ENCODE measurements around the gene MAGI1.
A peak's percentile ranks its signal among the peaks of the same experiment; 100 is the strongest.

Gene MAGI1

DNA sequence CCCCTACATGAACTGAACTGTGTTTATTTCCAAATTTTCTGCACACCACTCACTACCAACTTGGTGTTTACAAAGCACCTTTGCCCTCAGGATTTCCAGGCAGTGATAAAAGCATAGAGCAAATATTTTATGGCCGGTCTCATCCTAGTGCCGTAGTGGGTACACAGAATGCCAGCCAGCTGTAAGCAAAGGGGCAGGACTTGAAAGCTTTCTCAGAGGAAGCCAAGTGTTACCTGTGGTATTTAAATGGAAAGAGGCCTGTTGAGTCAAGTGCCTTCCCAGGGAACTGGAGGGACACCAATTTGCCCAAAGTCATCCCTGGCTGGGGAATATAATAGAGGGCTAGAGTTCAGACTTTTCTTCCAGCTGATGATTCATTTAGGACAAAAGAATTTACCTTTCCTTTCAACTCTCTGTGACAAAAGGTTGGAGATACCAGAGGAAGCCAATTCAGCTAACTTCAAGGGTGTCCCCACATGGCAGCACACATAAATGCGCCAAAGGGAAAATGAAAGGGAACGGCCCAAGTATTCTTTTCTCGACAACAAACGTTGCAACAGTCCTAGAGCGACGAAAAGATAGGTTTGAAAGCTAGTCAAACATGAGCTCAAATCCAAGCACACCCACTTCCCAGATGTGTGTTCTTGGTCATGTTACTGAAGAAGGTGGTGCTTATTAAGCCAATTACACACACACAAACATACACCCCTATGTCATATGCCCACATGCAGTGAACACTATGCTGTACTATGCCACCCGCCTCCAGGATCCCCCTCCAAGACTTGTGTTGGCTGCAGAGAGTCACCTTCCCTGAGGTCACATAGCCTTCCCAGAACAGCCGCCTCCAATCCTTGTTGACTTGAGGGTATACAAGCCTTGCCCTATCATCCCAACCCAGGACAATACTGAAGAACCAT is 27.7 kb downstream of the MAGI1 start:
- DNase-seq = no peak

DNA sequence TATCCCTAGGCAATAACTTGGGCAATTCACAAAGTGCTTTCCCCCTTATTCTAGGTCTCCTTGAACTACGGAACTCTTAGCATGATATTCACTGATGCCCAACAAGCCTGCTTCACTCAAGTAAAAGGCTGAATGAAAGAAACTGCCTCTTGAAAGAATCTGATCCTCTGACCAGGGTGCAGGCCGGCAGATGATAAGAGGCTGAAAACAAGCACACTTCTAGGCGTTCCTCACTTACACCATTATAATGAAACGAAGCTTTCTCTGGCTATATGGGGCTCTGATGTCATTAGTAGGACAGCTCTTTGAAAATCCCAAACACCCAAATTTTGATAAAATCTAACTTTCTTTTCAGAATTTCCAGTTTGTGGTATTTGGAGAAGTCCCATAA is 28.4 kb downstream of the MAGI1 start:
- DNase-seq = no peak

DNA sequence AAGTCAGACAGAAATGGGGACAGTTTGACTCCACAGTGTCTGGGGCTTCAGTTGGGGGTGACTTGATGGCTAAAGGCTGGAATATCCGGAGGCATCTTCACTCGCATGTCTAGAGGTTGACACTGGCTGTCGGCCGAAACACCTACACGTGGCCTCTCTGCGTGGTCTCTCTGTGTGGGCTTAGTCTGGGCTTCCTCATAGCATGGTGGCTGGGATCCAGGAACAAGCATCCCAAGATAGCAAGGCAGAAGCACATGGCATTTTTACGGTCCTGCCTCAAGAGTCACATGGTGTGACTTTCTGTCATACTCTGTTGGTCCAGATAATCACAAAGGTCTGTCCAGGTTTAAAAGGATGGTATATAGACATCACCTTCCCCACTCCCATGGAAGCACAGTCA is 34.5 kb downstream of the MAGI1 start:
- no peak for DNase-seq

DNA sequence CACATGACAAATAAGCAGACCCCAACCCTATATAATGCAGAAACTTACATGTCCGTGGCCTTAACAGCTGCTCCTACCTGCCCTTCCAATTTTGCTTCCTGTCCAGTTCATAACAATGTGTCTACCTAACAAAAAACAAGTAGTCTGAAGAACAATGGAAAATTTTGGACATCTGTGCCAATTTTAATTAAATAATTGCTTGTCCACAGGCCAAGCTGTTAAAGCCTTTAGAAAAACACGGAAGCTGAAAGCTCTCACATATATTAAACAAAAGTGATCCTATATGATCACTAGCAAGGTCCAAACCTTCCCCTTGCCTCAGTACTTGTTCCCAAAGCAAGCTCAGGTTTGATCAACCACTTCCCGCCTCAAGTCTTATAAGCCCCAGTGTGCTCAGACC is 37.1 kb downstream of the MAGI1 start:
- no peak for DNase-seq

DNA sequence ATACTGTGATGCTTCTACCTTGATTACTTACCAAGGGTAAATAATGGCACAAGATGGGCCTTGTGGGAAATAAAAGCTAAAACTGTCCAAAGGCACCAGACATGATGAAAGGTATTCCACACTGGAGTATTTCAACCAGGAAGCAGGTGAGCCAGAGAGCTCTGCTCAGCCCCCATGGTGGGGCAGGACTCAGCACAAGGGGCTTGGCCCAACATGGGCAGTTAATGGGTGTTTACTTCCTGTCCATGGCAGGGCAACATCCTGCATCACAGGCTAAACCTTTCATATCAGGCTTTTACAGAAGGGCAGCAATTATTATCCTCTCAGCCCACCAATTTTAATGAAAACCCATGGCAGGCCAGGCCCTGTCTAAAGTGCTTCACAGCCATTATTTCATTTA is 38.2 kb downstream of the MAGI1 start:
- DNase-seq = no peak

DNA sequence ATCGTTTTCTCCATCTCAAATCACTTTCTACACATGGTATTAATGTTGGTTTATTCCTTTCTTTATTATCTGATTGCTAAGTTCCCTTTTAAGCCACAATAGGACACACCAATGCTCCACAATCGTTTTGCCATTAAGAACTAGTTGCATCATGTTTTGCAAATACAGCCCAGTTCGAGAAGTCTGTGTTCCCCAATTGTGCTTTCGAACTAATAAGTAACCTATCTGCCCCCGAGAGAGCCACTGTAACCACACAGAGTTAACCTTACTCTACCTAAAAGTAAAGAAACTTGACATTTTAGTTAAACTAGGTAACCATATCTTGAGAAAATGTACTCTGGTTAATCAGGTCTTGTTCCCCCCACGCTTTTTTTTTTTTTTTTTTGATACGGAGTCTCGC is 39.1 kb downstream of the MAGI1 start:
- no peak for DNase-seq

DNA sequence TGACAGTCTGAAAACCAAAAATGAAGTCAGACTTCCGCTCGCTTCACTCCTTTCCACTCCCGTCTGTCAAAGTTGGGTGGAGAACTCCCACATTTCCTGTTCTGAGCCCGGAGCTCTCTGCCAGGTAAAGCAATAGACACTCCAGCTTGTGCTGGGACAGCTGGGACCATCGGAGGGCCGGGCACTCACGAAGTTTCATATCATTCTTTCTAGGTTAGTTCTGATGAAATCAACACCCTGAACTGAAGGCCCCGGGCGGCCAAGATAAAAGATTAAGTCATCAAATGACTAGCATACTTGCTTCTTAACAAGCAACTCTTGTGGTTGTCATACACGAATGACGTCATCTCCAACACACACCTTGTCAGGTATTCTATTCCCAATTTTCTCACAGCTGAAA is 42.1 kb downstream of the MAGI1 start:
- DNase-seq = no peak

DNA sequence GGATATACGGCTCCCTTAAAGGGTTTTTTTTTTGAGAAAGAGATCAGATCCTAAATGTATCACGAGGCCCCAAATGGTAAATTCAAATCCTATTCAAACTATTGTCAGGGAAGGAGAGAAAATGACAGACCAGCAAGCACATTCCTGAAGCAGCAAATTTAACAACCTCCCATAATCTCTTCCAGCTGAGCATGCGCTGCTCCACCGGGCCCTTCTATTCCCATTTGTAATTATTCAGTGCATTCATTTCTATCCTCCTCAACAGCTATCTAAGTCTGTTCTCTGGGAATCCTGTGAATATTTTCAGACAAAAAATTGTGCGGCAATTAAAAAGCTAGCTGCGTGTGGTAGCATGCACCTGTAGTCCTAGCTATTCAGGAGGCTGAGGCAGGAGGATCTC is 43.2 kb downstream of the MAGI1 start:
- no peak for DNase-seq

DNA sequence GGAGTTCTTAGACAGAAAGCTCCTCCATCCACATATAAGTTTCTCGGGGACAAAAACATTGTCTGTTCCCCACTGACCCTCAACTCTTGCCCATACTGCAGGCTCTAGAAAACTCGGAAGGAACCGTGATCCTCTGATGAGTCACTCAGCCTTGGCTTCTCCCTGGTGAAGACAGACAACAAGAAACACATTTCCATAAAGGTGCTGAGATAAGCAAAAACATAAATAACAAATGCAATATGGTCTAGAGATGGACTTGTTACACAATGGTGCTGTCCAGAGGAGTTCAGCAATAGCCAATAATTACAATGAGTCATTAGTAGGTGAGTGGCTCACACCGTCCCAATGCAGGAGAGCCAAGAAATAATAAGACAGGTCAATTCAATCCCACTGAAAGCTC is 43.7 kb downstream of the MAGI1 start:
- no peak for DNase-seq

DNA sequence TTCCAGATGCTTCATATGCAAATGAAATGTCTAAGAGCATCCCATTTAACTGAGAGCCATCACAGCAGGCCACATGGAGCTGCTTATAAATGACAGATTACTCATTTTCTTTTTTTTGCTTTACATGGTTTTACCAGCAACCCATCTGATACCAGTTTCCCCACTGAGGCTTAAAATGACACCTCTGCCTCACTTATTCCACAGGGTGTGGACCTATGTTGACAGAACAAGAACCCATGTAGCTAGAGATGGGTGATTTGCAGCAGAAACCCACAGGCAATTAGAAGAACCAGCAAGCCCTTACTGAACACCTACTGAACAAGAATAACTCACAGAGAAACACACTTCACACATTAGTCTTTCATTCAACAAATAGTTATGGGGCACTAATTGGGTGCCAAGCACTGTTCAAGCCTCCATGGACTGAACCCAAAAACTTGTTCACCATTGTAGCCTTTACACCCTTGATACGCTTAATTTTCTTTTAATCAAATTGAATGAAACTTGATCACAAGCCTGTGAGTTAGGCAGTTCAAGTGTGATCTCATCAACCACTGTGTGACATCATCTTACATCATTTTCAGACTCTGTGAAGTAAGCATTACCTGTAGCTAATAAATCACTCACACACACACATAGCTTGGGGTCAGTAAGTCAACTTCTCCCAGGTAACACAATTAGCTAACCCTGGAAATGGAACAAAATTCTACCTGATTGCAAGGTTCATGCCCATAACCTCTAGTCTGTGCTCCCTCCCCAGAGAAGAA is 45.4 kb downstream of the MAGI1 start:
- no peak for DNase-seq

DNA sequence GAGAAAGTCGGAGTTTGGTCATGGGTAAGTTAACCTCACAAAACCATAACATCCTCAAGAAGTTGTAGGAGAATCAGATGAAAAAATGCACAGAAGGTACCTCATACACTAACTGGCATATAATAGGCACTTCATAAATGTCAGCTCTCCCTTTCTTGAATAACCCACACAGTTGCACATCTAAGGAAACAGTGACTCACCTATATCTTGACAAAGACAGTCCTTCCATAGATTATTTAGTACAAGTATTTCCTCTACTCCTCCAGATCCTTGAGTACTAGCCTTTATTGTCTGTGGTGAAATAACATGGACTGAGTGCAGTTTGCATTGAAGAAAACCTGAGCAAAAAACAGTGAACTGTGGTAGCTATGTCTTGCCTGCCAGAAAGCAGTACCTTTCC is 46.6 kb downstream of the MAGI1 start:
- no peak for DNase-seq

DNA sequence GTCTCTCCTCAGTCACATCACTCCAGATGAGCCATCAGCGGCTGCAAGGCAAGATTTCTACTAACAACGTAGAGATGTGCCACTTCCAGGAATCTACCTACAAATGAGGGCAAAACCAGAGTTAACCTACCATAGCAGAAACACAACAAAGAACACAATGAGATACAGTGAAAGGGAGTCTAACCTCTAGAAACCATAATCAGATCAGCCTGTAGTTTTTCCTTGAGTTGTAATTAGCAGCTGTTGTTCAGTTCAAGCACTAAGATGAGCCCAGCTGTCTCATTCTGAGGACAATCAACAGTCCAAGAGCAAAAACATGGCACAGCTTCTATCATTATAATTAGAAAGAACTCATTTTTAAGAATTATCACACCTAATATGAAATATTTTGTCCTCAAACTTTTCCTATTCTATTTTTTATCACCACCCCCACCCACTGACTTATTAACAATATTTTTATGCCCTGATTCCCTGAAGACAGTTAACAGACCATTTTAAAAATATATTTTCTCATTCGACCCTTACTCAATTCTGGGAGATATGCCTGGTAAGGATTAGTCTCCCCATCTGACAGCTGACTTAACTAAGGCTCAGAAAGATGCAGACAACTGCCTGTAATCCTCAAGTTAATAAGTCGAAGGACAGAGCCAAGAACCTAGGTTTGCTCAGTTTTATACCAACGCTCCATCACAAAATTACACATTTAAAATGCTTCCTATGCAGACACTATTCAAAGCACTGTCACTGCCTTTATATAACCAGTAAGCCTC is 50.1 kb downstream of the MAGI1 start:
- no peak for DNase-seq

DNA sequence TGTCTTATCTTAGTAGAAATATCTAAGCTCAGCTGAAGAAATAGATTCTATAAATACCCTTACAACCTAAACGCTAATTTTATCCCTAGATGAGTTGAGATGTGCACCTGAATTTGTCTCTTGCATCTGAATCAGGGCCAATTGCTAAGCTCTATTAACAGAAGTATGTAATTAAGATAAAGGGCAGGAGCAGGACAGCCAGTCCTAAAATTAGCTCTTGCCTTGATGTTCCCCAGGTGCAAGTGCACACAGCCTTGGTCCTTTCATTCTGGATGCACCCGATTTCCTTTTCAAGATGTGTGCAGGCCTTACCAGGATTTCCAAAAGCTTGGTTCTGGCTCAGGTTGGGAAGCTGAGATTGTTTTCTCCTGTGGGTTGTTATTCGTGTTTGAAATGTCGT is 52.4 kb downstream of the MAGI1 start:
- no peak for DNase-seq

DNA sequence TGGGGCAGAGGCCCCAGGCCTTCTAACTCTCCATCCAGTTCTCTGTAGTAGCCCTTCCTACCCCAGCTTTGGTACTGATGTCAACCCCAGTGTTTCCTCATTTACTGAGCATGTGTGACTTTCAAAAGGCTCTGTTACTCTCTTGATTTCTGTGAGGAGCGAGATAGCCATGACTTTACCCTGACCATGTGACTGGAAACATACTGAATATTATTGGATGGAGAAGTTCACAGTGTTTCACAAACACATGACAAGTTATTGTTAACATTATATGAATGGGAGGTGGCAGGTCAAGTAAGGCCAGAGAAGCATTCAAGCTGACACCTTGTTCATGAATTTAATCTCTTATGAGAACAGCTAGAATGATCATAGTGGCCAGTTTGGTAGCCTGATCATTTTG is 53.7 kb downstream of the MAGI1 start:
- no peak for DNase-seq

DNA sequence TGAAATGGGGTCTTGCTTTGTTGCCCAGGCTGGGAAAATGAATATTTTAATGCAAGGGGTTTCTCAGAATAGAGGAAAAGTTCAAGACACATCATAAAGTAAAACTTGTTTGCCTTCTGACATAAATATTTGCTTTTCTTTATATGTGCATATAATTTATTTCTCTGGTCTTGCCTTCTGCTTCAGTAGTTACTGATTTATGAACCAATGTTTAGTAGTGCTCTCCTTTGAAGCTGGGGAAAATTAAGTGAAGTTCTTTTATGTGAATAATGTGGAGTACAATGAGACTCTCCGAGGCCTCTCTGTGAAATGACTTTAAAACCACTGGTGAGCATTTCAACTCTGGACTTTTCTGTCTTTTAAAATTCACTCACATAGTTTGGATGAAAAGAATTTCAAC is 55.6 kb downstream of the MAGI1 start:
- no peak for DNase-seq

DNA sequence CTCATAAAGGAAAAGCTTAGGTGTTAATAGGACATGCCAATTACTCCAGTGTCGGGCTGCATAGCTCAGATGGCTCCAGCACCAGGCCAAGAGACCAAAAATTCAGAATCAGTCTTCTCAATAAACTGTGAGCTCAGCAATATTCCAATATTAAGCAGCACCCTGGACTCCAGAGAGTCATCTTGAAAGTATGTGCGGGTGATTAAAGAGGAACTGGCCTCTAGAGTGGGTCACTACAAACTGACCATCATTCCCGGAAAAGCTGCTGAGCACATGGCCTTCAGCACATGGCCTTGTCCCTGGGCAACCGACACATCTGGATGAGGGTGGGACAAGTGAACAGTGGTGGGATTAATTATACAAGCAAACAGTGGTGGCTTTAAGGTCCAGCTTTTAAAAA is 59.0 kb downstream of the MAGI1 start:
- no peak for DNase-seq

DNA sequence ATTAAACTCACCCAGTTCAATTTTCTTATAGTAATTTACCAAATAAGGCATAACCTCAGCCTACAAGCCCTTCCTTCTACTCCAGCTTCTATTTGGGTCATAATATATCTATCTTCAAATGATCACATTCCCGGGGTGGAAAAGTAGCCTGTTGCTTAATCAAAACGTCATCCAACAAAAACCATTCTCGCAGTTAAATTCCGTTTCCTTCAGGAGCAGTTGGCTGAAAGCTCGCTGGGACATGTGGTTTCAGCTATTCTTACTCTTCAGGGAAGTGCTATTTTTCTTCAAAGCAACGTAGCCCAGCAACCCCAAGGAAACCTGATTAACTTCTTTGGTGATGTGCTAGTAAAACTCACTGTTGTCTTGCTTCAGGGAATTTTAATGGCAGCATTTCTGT is 59.6 kb downstream of the MAGI1 start:
- no peak for DNase-seq

DNA sequence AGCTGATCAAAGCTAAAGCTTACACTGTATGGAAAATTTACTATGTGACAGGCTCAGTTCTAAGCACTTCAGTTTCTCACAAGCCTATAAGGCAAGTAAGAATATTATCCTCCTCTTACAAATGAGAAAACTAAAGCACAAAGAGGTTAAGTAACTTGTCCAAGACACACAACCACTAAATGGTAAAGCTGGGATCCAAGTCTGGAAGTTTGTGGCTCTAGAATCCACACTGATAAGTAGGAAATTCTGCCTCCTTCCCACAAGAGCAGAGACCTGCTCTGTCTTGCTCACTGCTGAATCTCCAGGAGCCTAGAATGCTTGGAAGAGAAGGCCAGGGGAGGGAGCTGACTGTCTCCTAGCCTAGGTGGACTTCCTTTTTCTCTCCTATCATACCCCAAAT is 60.6 kb downstream of the MAGI1 start:
- DNase-seq = no peak

DNA sequence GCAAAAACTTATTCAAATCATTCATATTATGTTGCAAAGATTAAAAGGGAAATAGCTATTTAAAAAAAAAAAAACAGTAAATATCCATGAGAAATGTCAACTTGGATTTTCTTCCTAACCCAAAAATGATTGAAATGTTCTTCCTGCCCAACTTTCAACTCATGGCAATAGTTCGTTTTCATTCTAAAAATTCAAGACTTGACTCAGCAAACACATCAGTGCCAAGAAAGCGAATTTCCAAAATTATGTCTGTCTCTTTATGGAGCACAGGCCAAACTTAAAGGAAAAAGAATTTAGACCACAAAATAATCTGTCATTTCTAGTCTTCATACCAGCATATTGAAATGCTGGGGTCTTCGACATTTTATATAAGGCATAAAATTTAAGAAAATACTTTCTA is 63.7 kb downstream of the MAGI1 start:
- DNase-seq = no peak

DNA sequence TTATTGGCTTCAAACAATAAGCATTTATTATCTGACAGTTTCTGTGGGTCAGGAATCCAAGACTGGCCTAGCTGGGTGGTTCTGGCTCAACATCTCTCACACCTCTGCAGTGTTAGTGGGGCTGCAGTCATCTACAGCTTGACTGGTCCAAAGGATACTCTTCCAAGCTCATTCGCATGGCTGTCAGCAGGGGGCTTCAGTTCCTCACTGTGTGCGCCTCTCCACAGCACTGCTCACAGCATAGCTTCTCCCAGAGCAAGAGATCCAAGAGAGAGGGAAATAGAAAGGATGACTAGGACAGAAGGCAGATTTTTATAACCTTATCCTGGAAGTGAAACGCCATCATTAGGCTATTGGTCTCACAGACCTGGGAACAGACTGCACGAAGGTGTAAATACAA is 64.2 kb downstream of the MAGI1 start:
- DNase-seq = peak; percentile 2

DNA sequence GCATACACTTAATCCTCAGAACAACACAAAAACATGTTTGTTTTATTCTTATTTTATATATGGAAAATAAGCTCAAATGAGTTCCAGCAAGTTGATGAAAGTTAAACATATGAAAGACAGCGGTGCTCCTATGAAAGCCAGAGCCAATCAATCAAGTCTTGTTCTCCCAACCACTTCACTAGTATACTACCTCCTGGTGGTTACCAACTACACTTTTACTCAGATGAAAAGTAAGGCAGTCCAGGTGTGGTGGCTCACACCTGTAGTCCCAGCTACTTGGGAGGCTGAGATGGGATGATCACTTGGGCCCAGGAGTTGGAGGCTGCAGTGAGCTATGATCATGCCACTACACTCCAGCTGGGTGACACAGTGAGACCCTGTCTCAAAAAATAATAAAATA is 66.0 kb downstream of the MAGI1 start:
- DNase-seq = no peak

DNA sequence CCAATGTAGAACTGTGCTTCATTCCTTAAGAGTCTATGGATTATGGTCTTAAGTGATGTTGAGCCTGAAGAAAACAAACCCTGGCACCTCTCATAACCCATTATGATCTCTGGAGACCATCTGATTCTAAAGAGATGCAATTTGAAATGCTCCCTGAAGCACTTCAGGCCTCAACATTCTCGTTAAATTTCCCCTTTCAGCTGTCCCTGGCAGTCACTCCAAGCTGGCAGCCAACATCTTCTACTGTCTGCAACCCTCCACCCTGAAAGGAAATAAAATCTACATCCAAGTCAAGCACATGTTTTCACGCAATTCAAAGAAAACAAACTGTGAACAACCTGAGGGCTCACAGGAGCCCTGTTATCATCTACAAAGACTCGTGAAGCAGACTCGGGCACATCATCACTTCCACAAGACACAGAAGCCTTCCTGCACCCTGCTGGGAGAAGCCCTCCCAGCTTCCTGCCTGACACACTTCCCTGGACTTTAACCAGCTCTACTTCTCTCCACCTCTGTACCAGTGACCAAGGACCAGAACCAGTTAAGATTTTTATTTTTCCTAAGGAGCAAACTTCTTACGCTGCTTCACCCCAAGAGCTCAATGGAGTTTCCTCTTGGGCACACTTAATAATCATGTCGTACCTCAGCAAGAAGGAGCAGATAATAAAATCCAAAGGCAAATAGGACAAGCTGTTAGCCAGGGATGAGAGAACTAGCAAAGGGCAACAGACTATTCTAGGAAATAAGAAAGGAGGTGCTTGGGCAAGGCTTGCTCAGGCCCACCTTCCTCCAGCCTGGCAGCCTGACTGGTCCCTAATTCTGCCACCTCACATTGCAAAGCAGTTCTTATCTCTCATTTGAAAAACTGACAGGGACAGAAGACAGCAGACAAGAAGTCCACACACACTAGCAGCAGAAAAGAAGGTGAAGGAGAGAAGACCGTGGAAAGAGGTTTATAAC is 67.1 kb downstream of the MAGI1 start:
- DNase-seq = no peak

DNA sequence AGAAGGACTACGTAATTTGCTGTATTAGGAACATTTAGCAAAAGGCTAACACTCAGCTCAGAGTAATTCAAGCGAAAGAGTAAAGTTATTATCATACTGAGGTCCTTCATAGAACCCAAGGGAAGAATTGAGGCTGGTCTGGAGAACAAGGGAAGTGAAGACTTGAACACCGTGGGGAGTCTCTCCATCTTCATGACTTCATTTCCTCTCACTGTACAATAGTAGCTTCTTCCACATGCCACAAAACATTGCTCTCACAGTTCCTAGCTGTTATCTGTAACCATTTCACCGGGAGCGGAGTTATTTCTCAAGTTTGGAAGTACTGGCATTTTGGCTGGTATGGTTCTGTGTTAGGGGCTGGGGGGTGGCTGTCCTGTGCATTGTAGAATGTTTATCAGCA is 69.7 kb downstream of the MAGI1 start:
- no peak for DNase-seq
